HG02840 (cell line): ENCODE data around the gene ZBTB46.
"Not testable (repeated sequence)": the region's sequence is repeated elsewhere in the genome, so short reads cannot be mapped to it uniquely, and the experiment has no call there.

ENCODE experiments used
- ATAC-seq: cut with Tn5 transposase; IDR thresholded peaks from one replicate; pipeline ENCODE4 v1.9.1; 2021; ENCODE audit warnings: mild to moderate bottlenecking, moderate library complexity, moderate number of reproducible peaks; ENCODE audit not compliant: unreplicated experiment, low FRiP score

Gene ZBTB46

GRCh38 chr20:63738687-63739129 lies 92.4 kb downstream of the ZBTB46 start:
- ATAC-seq, result no peak

GRCh38 chr20:63737945-63738686 lies 92.9 kb downstream of the ZBTB46 start:
- ATAC-seq, result no peak

GRCh38 chr20:63737695-63737944 lies 93.4 kb downstream of the ZBTB46 start:
- no peak for ATAC-seq

- ATAC-seq, result no peak
Measured at GRCh38 chr20:63736893-63737694, 94.0 kb downstream of the ZBTB46 start.

GRCh38 chr20:63735859-63736718 lies 95.0 kb downstream of the ZBTB46 start, which contains the start of gene LIME1:
Gene LIME1 (plus strand): TSS chr20:63736664. CDS start chr20:63737550, 886 bp downstream.
- no peak for ATAC-seq

- no peak for ATAC-seq
Measured at GRCh38 chr20:63734946-63735858, 95.9 kb downstream of the ZBTB46 start.

- ATAC-seq, result no peak
Measured at GRCh38 chr20:63734111-63734945, 96.7 kb downstream of the ZBTB46 start.

- no peak for ATAC-seq
Measured at GRCh38 chr20:63733579-63734081, 97.4 kb downstream of the ZBTB46 start.

GRCh38 chr20:63733117-63733516 lies 97.9 kb downstream of the ZBTB46 start:
- ATAC-seq, result no peak

GRCh38 chr20:63732118-63733095 lies 98.7 kb downstream of the ZBTB46 start:
- ATAC-seq, result no peak

GRCh38 chr20:63731410-63731809 lies 99.7 kb downstream of the ZBTB46 start:
- no peak for ATAC-seq

GRCh38 chr20:63730189-63730733 lies 100.8 kb downstream of the ZBTB46 start:
- not testable (repeated sequence) for ATAC-seq

- ATAC-seq, result not testable (repeated sequence)
Measured at GRCh38 chr20:63722967-63723622, 108.0 kb downstream of the ZBTB46 start.

- ATAC-seq, result no peak
Measured at GRCh38 chr20:63718996-63719395, 112.1 kb downstream of the ZBTB46 start.

- no peak for ATAC-seq
Measured at GRCh38 chr20:63714858-63715257, 116.2 kb downstream of the ZBTB46 start.

GRCh38 chr20:63712191-63712590 lies 118.9 kb downstream of the ZBTB46 start:
- ATAC-seq, result no peak
